ENCODE measurements around the gene CREBBP. TPM values are rescaled to one million over a fixed set of nuclear protein-coding genes. Genes with fewer than 3 reads are reported as not detected.

Gene CREBBP
- total RNA-seq, 6 donors from 2014 or later: 54.1 to 175 (median 99.2) TPM

DNA sequence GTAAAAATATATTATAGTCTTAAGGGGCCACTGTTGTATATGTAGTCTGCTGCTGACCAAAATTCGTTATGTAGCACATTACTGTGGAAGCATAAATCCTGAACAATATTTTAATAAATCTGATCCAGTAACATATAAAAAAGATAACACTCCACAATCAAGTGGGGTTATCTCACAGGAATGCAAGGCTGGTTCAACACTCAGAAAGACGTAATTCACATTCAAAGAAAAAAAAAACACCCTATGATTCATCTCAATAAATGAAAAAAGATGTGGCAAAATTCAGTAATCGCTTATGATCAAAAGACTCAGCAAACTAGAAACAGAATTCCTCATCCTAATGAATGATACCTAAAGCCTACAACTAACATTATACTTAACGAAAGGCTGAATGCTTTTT lies 47.8 kb downstream of the CREBBP start:
- no peak for TF ChIP-seq CTCF (IDR thresholded peaks at IDR 0.05)
- no peak for TF ChIP-seq EP300 (IDR thresholded peaks at IDR 0.05)
- TF ChIP-seq POLR2A (IDR thresholded peaks at IDR 0.05): no peak
- TF ChIP-seq POLR2AphosphoS5 (IDR thresholded peaks at IDR 0.05): no peak
- peaks cover 0 to 5% (median 0%) of the 10 kb centered on the region in 4 donors for H3K36me3 ChIP-seq
- no peak overlapping the region for H3K27ac ChIP-seq
- H3K9me3 ChIP-seq: peaks cover 0 to 10% (median 4%) of the 10 kb centered on the region in 4 donors
- DNase-seq (no peak), ATAC-seq (ENCODE audit: low FRiP score in 2 of 2) (no peak)
- WGBS, 2 donors: 93 to 95% methylated on average over 4 of the region's 4 CpGs
- H3K4me3 ChIP-seq: no peak overlapping the region
- peaks cover under 1 to 11% (median 7%) of the 10 kb centered on the region in 4 donors for H3K4me1 ChIP-seq
- no peaks in the 10 kb centered on the region for H3K27me3 ChIP-seq

- Histone ChIP-seq H3K27me3 (no peaks in the 10 kb centered on the region), H3K4me3 (no peak overlapping the region), H3K27ac (peak overlapping the region in 1 of 4 donors; percentile 39), H3K36me3 (no peaks in the 10 kb centered on the region), H3K9me3 (peaks cover 0 to 10% (median 4%) of the 10 kb centered on the region in 4 donors), H3K4me1 (peaks cover 0 to 21% (median 7%) of the 10 kb centered on the region in 4 donors)
- ATAC-seq (ENCODE audit: low FRiP score in 2 of 2) (no peak), DNase-seq (no peak)
- WGBS, 2 donors: 96% methylated on average over 9 of the region's 9 CpGs
- TF ChIP-seq CTCF (IDR thresholded peaks at IDR 0.05): no peak
These were observed 49.8 kb downstream of the CREBBP start for GRCh38 chr16:3830625-3831254.

- ATAC-seq (ENCODE audit: low FRiP score in 2 of 2) (no peak), DNase-seq (no peak)
- 82 to 88% methylated on average over 6 of the region's 6 CpGs for WGBS, 2 donors
- Histone ChIP-seq H3K9me3 (peaks cover 0 to 10% (median 4%) of the 10 kb centered on the region in 4 donors), H3K27me3 (no peaks in the 10 kb centered on the region), H3K4me1 (peaks cover 6 to 28% (median 8%) of the 10 kb centered on the region in 4 donors), H3K36me3 (no peaks in the 10 kb centered on the region), H3K4me3 (no peak overlapping the region), H3K27ac (peak overlapping the region in 1 of 4 donors; percentile 39)
- TF ChIP-seq EP300 (IDR thresholded peaks at IDR 0.05) (no peak), POLR2A (IDR thresholded peaks at IDR 0.05) (no peak), POLR2AphosphoS5 (IDR thresholded peaks at IDR 0.05) (no peak), CTCF (IDR thresholded peaks at IDR 0.05) (no peak)
These were observed 50.6 kb downstream of the CREBBP start for GRCh38 chr16:3829631-3830536.

- Histone ChIP-seq H3K27ac (no peak overlapping the region), H3K4me1 (peaks cover 40 to 68% (median 42%) of the 10 kb centered on the region in 4 donors), H3K36me3 (no peaks in the 10 kb centered on the region), H3K27me3 (no peaks in the 10 kb centered on the region), H3K9me3 (no peaks in the 10 kb centered on the region), H3K4me3 (no peak overlapping the region)
- no peak for TF ChIP-seq CTCF (IDR thresholded peaks at IDR 0.05)
- TF ChIP-seq POLR2AphosphoS5 (IDR thresholded peaks at IDR 0.05): no peak
- TF ChIP-seq EP300 (IDR thresholded peaks at IDR 0.05): no peak
- TF ChIP-seq POLR2A (IDR thresholded peaks at IDR 0.05): no peak
- ATAC-seq (ENCODE audit: low FRiP score in 2 of 2) (no peak), DNase-seq (no peak)
- WGBS, 2 donors: 96 to 97% methylated on average over 4 of the region's 4 CpGs
These were observed 54.6 kb downstream of the CREBBP start for GRCh38 chr16:3825940-3826339.

Measured in upper lobe of left lung (tissue), 6 donors.